DOHH2 (cell line): ENCODE data around the gene HPS5.

Experiments used
- EZH2phosphoT487 ChIP-seq: fragments of 200-600 bp; sonication (generic); IDR thresholded peaks from 2 replicates; pipeline ENCODE4 v1.6.1; 2017; ENCODE audit warnings: borderline replicate concordance, mild to moderate bottlenecking, antibody characterized with exemption, low read length, moderate library complexity, mixed read lengths
- TF ChIP-seq, protein P1 (sequence below): fragments of 200-600 bp; sonication (generic); IDR thresholded peaks from one replicate; pipeline ENCODE4 v1.5.1; 2014; ENCODE audit warnings: antibody characterized with exemption, mild to moderate bottlenecking, low read depth, low read length; ENCODE audit not compliant: poor library complexity, severe bottlenecking

GRCh38 chr11:18371279-18371678, 49.3 kb upstream of the HPS5 start:
- TF ChIP-seq, protein P1, sequence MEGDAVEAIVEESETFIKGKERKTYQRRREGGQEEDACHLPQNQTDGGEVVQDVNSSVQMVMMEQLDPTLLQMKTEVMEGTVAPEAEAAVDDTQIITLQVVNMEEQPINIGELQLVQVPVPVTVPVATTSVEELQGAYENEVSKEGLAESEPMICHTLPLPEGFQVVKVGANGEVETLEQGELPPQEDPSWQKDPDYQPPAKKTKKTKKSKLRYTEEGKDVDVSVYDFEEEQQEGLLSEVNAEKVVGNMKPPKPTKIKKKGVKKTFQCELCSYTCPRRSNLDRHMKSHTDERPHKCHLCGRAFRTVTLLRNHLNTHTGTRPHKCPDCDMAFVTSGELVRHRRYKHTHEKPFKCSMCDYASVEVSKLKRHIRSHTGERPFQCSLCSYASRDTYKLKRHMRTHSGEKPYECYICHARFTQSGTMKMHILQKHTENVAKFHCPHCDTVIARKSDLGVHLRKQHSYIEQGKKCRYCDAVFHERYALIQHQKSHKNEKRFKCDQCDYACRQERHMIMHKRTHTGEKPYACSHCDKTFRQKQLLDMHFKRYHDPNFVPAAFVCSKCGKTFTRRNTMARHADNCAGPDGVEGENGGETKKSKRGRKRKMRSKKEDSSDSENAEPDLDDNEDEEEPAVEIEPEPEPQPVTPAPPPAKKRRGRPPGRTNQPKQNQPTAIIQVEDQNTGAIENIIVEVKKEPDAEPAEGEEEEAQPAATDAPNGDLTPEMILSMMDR = no peak
- no peak for TF ChIP-seq EZH2phosphoT487
